Stomach smooth muscle (tissue), 2 donors: Measurements from ENCODE around the gene PANK1.
"Not testable (repeated sequence)": the region's sequence is repeated elsewhere in the genome, so short reads cannot be mapped to it uniquely, and the experiment has no call there.

Experiments used
- H3K27ac ChIP-seq: one replicate; pipeline ENCODE4 v1.7.0; 2013; ENCODE audit warnings: mild to moderate bottlenecking, low read length, inconsistent platforms
- H3K27me3 ChIP-seq, 2 donors: one replicate each; pipeline ENCODE4 v1.7.0; 2013; ENCODE audit warnings: low read length in 2 of 2; ENCODE audit not compliant: insufficient read depth in 2 of 2, control insufficient read depth in 1 of 2
- H3K36me3 ChIP-seq, 2 donors: one replicate each; pipeline ENCODE4 v1.7.0; 2013; ENCODE audit warnings: low read length in 2 of 2; ENCODE audit not compliant: control insufficient read depth in 2 of 2, insufficient read depth in 2 of 2
- H3K4me1 ChIP-seq: one replicate; pipeline ENCODE4 v1.7.0; 2013; ENCODE audit warnings: low read length; ENCODE audit not compliant: control insufficient read depth, insufficient read depth
- H3K4me3 ChIP-seq, 2 donors: one replicate each; pipeline ENCODE4 v1.7.0; 2013; ENCODE audit warnings: low read length in 2 of 2
- H3K9ac ChIP-seq, 2 donors: one replicate each; pipeline ENCODE4 v1.7.0; 2013; ENCODE audit warnings: low read length in 2 of 2, mild to moderate bottlenecking in 1 of 2
- H3K9me3 ChIP-seq, 2 donors: one replicate each; pipeline ENCODE4 v1.7.0; 2013; ENCODE audit warnings: low read length in 2 of 2; ENCODE audit not compliant: control insufficient read depth in 2 of 2
- donor health status: healthy.
- donor health status: Pancreatic carcinoma.

The PANK1 gene

GRCh38 chr10:89554433-89554832 is 90.6 kb downstream of the PANK1 start:
- no peak overlapping the region for H3K9ac ChIP-seq
- no peaks in the 10 kb centered on the region for H3K4me1 ChIP-seq
- H3K27ac ChIP-seq, result no peak overlapping the region
- no peaks in the 10 kb centered on the region for H3K27me3 ChIP-seq
- H3K36me3 ChIP-seq, result no peaks in the 10 kb centered on the region
- H3K9me3 ChIP-seq, result no peaks in the 10 kb centered on the region
- H3K4me3 ChIP-seq, result no peak overlapping the region

- Histone ChIP-seq H3K27me3 (no peaks in the 10 kb centered on the region), H3K36me3 (no peaks in the 10 kb centered on the region), H3K9ac (no peak overlapping the region), H3K4me1 (no peaks in the 10 kb centered on the region), H3K4me3 (no peak overlapping the region), H3K9me3 (no peaks in the 10 kb centered on the region), H3K27ac (no peak overlapping the region)
Measured at GRCh38 chr10:89553064-89553734, 91.8 kb downstream of the PANK1 start.

- Histone ChIP-seq H3K27ac (no peak overlapping the region), H3K27me3 (no peaks in the 10 kb centered on the region), H3K4me3 (no peak overlapping the region)
Measured at GRCh38 chr10:89552213-89552612, 92.8 kb downstream of the PANK1 start.

GRCh38 chr10:89550509-89550908 is 94.5 kb downstream of the PANK1 start:
- H3K4me3 ChIP-seq, result no peak overlapping the region
- H3K36me3 ChIP-seq, result no peaks in the 10 kb centered on the region
- H3K4me1 ChIP-seq, result no peaks in the 10 kb centered on the region
- H3K9ac ChIP-seq, result no peak overlapping the region
- no peaks in the 10 kb centered on the region for H3K9me3 ChIP-seq
- no peak overlapping the region for H3K27ac ChIP-seq
- no peaks in the 10 kb centered on the region for H3K27me3 ChIP-seq

More at GRCh38 chr10:89552213-89552612, 92.8 kb downstream of the PANK1 start:
- no peak overlapping the region for H3K9ac ChIP-seq
- no peaks in the 10 kb centered on the region for H3K36me3 ChIP-seq
- no peaks in the 10 kb centered on the region for H3K4me1 ChIP-seq
- H3K9me3 ChIP-seq, result no peaks in the 10 kb centered on the region

DNA sequence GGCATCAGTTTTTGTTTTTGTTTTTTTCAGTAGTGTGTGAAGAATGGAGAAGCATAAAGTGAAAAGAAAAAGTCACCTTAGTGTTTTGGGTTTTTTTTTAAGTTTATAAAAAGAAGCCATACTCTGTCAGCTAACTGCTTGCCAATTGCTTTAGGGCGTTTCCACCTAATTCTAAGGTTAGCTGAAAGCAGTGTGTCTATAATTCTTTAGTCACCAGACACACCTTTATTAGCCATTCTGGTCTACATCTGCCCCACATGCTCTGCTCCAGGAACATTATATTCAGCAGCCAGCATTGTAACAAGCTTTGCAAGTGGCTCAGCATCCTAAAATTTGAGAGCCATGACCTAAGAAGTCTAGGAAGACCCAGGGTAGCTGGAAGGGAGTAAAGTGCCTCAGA is 95.5 kb downstream of the PANK1 start:
- Histone ChIP-seq H3K27ac (no peak overlapping the region), H3K4me3 (no peak overlapping the region), H3K9ac (no peak overlapping the region), H3K36me3 (no peaks in the 10 kb centered on the region), H3K4me1 (no peaks in the 10 kb centered on the region), H3K9me3 (no peaks in the 10 kb centered on the region), H3K27me3 (no peaks in the 10 kb centered on the region)

GRCh38 chr10:89548673-89549072 is 96.4 kb downstream of the PANK1 start:
- Histone ChIP-seq H3K9ac (no peak overlapping the region), H3K4me1 (no peaks in the 10 kb centered on the region), H3K27me3 (no peaks in the 10 kb centered on the region), H3K27ac (no peak overlapping the region), H3K9me3 (no peaks in the 10 kb centered on the region), H3K36me3 (no peaks in the 10 kb centered on the region), H3K4me3 (no peak overlapping the region)

DNA sequence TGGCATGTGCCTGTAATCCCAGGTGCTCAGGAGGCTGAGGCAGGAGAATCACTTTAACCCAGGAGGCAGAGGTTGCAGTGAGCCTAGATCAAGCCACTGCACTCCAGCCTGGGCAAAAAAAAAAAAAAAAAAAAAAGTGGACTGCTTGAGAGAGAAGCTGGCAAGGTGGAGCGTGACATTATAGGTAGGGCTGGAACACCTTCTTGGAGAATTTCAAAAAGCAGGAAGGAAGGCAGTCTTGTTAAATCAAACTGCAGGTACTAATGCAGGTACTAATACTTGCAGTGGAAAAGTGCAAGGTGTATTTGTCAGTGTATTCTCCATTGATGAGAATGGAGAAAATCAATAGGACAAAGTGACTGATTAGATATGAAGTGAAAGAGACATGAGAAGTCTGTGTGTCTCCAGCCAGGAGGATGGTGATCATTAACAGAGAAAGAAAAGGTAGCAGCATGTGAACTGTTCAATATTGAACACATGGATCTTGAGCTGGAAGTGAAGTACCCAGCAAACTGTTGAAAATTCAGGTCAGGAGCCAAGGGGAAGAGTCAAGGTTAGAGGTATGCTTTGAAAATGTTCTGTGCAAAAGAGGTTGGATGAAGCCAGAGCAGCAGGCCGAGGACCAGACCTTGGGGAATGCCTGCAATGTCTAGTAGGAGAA is 97.1 kb downstream of the PANK1 start:
- H3K4me3 ChIP-seq, result no peak overlapping the region
- no peaks in the 10 kb centered on the region for H3K27me3 ChIP-seq
- H3K4me1 ChIP-seq, result no peaks in the 10 kb centered on the region
- no peak overlapping the region for H3K27ac ChIP-seq
- no peaks in the 10 kb centered on the region for H3K36me3 ChIP-seq
- no peaks in the 10 kb centered on the region for H3K9me3 ChIP-seq
- H3K9ac ChIP-seq, result no peak overlapping the region

DNA sequence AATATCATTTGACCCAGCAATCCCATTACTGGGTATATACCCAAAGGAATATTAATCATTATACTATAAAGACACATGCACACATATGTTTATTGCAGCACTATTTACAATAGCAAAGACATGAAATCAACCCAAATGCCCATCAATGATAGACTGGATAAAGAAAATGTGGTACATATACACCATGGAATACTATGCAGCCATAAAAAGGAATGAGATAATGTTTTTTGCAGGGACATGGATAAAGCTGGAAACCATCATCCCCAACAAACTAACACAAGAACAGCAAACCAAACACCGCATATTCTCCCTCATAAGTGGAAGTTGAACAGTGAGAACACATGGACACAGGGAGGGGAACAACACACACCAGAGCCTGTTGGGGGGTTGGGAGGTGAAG is 98.4 kb downstream of the PANK1 start:
- not testable (repeated sequence) for H3K27me3 ChIP-seq

DNA sequence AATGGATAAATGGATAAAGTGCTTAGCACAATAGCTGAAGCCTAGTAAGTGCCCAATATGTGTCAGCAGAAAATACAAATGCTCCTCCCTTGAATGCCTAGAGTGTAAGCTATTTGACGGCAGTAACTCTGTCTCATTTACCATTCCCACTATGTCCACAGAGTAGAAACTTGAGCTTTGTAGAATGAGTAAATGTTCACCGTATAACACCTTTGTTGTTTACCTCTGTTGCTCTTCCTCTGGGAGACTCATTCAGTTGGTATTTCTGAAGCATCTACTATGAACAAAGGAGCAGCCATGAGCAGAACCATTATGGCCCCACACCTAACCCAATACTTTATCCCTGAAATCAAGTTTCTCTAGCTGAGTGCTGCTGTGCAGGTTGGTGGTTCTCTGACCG is 101.2 kb downstream of the PANK1 start:
- Histone ChIP-seq H3K27me3 (peaks cover 0 to 2% of the 10 kb centered on the region in 2 donors), H3K4me1 (no peaks in the 10 kb centered on the region), H3K4me3 (no peak overlapping the region), H3K9me3 (no peaks in the 10 kb centered on the region), H3K9ac (no peak overlapping the region), H3K27ac (no peak overlapping the region), H3K36me3 (no peaks in the 10 kb centered on the region)

More for the DNA sequence above, 98.4 kb downstream of the PANK1 start:
- H3K9me3 ChIP-seq, H3K4me3 ChIP-seq, H3K27ac ChIP-seq, H3K36me3 ChIP-seq, H3K9ac ChIP-seq, H3K4me1 ChIP-seq: not testable (repeated sequence)

DNA sequence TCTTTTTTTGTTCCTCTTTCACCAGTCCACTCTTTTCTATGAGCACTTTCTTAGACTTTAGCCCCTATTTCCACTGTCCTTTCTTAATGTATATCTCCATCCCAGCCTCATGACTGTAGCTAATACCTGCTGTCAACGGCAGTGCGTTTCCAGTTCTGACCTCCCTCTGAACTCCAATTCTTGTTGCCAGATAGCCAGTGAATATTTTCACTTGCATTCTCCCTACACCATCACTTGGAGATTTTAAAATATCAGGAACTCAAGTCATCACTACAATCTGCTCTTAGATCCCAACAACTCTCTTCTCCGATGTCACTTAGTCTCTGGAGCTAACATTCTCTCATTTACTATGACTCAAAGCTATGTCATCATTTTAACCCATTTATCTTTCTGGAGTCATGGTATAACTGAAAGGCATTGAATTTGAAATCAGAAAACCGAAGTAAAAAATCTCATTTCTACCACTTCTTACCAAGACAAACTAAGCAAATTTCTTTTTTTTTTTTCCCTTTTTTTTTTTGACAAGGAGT is 104.6 kb downstream of the PANK1 start:
- no peaks in the 10 kb centered on the region for H3K4me1 ChIP-seq
- no peak overlapping the region for H3K4me3 ChIP-seq
- H3K27ac ChIP-seq, result no peak overlapping the region
- no peak overlapping the region for H3K9ac ChIP-seq
- no peaks in the 10 kb centered on the region for H3K36me3 ChIP-seq
- no peaks in the 10 kb centered on the region for H3K9me3 ChIP-seq
- peaks cover 4 to 12% of the 10 kb centered on the region in 2 donors for H3K27me3 ChIP-seq

GRCh38 chr10:89537364-89537763 is 107.7 kb downstream of the PANK1 start:
- H3K27me3 ChIP-seq, result peaks cover 16 to 38% of the 10 kb centered on the region in 2 donors
- no peak overlapping the region for H3K9ac ChIP-seq
- H3K4me3 ChIP-seq, result no peak overlapping the region

More at GRCh38 chr10:89537364-89537763, 107.7 kb downstream of the PANK1 start:
- H3K27ac ChIP-seq, result no peak overlapping the region
- H3K4me1 ChIP-seq, result peaks cover 6% of the 10 kb centered on the region
- no peaks in the 10 kb centered on the region for H3K36me3 ChIP-seq
- H3K9me3 ChIP-seq, result no peaks in the 10 kb centered on the region
